Activated CD4-positive, alpha-beta memory T cell treated with anti-CD3 and anti-CD28 coated beads for 36 hours (primary cell): ENCODE results near the gene CACNG4. TPM values are rescaled to one million over a fixed set of nuclear protein-coding genes. Genes with fewer than 3 reads are reported as not detected.

ENCODE experiments used
- CTCF ChIA-PET: fragments of 350-600 bp; sonication (Branson Sonifier 250); formaldehyde crosslinking; loops from one replicate; lab custom pipeline; 2021; ENCODE audit warnings: antibody characterized with exemption, inconsistent platforms; lab: Charles Lee
- POLR2A ChIA-PET: fragments of 350-600 bp; sonication (Branson Sonifier 250); formaldehyde crosslinking; loops from one replicate; lab custom pipeline; 2021; ENCODE audit warnings: antibody characterized with exemption; lab: Charles Lee
- DNase-seq: peaks from one replicate; pipeline ENCODE4 v3.0.0-alpha.2; 2020
- H3K27ac Mint-ChIP-seq: one replicate; pipeline ENCODE4 v1.8.0; 2021; ENCODE audit warnings: mixed read lengths
- H3K27me3 Mint-ChIP-seq: one replicate; pipeline ENCODE4 v1.8.0; 2021; ENCODE audit warnings: mixed read lengths
- H3K36me3 Mint-ChIP-seq: one replicate; pipeline ENCODE4 v1.8.0; 2021; ENCODE audit warnings: mixed read lengths
- H3K4me1 Mint-ChIP-seq: one replicate; pipeline ENCODE4 v1.8.0; 2021; ENCODE audit warnings: low read depth, mixed read lengths
- H3K4me3 Mint-ChIP-seq: one replicate; pipeline ENCODE4 v1.8.0; 2021; ENCODE audit warnings: mild to moderate bottlenecking, mixed read lengths
- H3K9me3 Mint-ChIP-seq: one replicate; pipeline ENCODE4 v1.8.0; 2021; ENCODE audit warnings: mixed read lengths
- intact Hi-C: fragments of 100-400 bp; cut with micrococcal nuclease; formaldehyde crosslinking; loops from one replicate; pipeline ENCODE4 v1.15.1; 2023
- total RNA-seq, 2 experiments: library from RNA; stranded (reverse); gene quantifications; one replicate each; pipeline ENCODE4 v1.2.3, GENCODE V29; 2021

The CACNG4 gene
- total RNA-seq, 2 experiments from 2014 or later: not detected

GRCh38 chr17:66956941-66957340 lies 7.6 kb upstream of the CACNG4 start:
- DNase-seq: no peak
- no peak overlapping the region for H3K27ac Mint-ChIP-seq
- H3K4me1 Mint-ChIP-seq: no peaks in the 10 kb centered on the region
- intact Hi-C loops: no loop called here
- H3K9me3 Mint-ChIP-seq: no peaks in the 10 kb centered on the region
- POLR2A ChIA-PET: no interaction called here
- CTCF ChIA-PET: no interaction called here
- no peaks in the 10 kb centered on the region for H3K36me3 Mint-ChIP-seq
- no peak overlapping the region for H3K4me3 Mint-ChIP-seq
- peaks cover 5% of the 10 kb centered on the region for H3K27me3 Mint-ChIP-seq

- DNase-seq: no peak
- ChIA-PET POLR2A (no interaction called here), CTCF (no interaction called here)
- Mint-ChIP-seq H3K4me1 (no peaks in the 10 kb centered on the region), H3K36me3 (no peaks in the 10 kb centered on the region), H3K4me3 (no peak overlapping the region), H3K9me3 (no peaks in the 10 kb centered on the region), H3K27ac (no peak overlapping the region), H3K27me3 (peaks cover 9% of the 10 kb centered on the region)
- intact Hi-C loops: no loop called here
These were observed 7.2 kb upstream of the CACNG4 start for GRCh38 chr17:66957343-66957742.

- no peak for DNase-seq
- Mint-ChIP-seq H3K9me3 (no peaks in the 10 kb centered on the region), H3K4me1 (no peaks in the 10 kb centered on the region), H3K36me3 (no peaks in the 10 kb centered on the region), H3K4me3 (no peak overlapping the region), H3K27ac (no peak overlapping the region), H3K27me3 (peaks cover 15% of the 10 kb centered on the region)
- ChIA-PET CTCF (no interaction called here), POLR2A (no interaction called here)
- intact Hi-C loops: no loop called here
These were observed 6.4 kb upstream of the CACNG4 start for GRCh38 chr17:66957951-66958579.

- no peak for DNase-seq
- no peak overlapping the region for H3K4me3 Mint-ChIP-seq
- intact Hi-C loops: no loop called here
- ChIA-PET POLR2A (no interaction called here), CTCF (no interaction called here)
- H3K4me1 Mint-ChIP-seq: no peaks in the 10 kb centered on the region
- H3K9me3 Mint-ChIP-seq: no peaks in the 10 kb centered on the region
- peaks cover 27% of the 10 kb centered on the region for H3K27me3 Mint-ChIP-seq
- H3K36me3 Mint-ChIP-seq: no peaks in the 10 kb centered on the region
- no peak overlapping the region for H3K27ac Mint-ChIP-seq
These were observed 4.7 kb upstream of the CACNG4 start for GRCh38 chr17:66959641-66960375.

GRCh38 chr17:66960613-66961012 lies 3.9 kb upstream of the CACNG4 start:
- no peak for DNase-seq
- no peak overlapping the region for H3K4me3 Mint-ChIP-seq

GRCh38 chr17:66963521-66963908 lies 992 bp upstream of the CACNG4 start:
- H3K9me3 Mint-ChIP-seq: no peaks in the 10 kb centered on the region
- H3K27ac Mint-ChIP-seq: no peak overlapping the region
- no peak for DNase-seq
- no peaks in the 10 kb centered on the region for H3K36me3 Mint-ChIP-seq
- H3K4me1 Mint-ChIP-seq: peaks cover 9% of the 10 kb centered on the region
- CTCF ChIA-PET: no interaction called here
- POLR2A ChIA-PET: no interaction called here
- no peak overlapping the region for H3K4me3 Mint-ChIP-seq
- H3K27me3 Mint-ChIP-seq: peaks cover 52% of the 10 kb centered on the region
- intact Hi-C loops: no loop called here

More at GRCh38 chr17:66960613-66961012, 3.9 kb upstream of the CACNG4 start:
- Mint-ChIP-seq H3K36me3 (no peaks in the 10 kb centered on the region), H3K9me3 (no peaks in the 10 kb centered on the region), H3K4me1 (no peaks in the 10 kb centered on the region), H3K27ac (no peak overlapping the region), H3K27me3 (peaks cover 32% of the 10 kb centered on the region)
- ChIA-PET CTCF (no interaction called here), POLR2A (no interaction called here)
- intact Hi-C loops: no loop called here

GRCh38 chr17:66964930-66965800 lies 658 bp downstream of the CACNG4 start:
- peak; percentile 33 for DNase-seq
- peaks cover 9% of the 10 kb centered on the region for H3K4me1 Mint-ChIP-seq
- ChIA-PET CTCF (no interaction called here), POLR2A (no interaction called here)
- H3K27ac Mint-ChIP-seq: no peak overlapping the region
- H3K36me3 Mint-ChIP-seq: no peaks in the 10 kb centered on the region
- peak overlapping the region; percentile 39 for H3K4me3 Mint-ChIP-seq
- intact Hi-C loops: no loop called here
- H3K9me3 Mint-ChIP-seq: no peaks in the 10 kb centered on the region
- H3K27me3 Mint-ChIP-seq: peaks cover 64% of the 10 kb centered on the region

GRCh38 chr17:66965801-66966262 lies 1.3 kb downstream of the CACNG4 start:
- H3K36me3 Mint-ChIP-seq: no peaks in the 10 kb centered on the region
- H3K27ac Mint-ChIP-seq: no peak overlapping the region
- H3K4me1 Mint-ChIP-seq: peaks cover 9% of the 10 kb centered on the region
- no peak for DNase-seq
- H3K9me3 Mint-ChIP-seq: no peaks in the 10 kb centered on the region
- CTCF ChIA-PET: no interaction called here
- POLR2A ChIA-PET: no interaction called here
- peaks cover 70% of the 10 kb centered on the region for H3K27me3 Mint-ChIP-seq
- H3K4me3 Mint-ChIP-seq: peak overlapping the region; percentile 33
- intact Hi-C loops: no loop called here

GRCh38 chr17:66966298-66966697 lies 1.8 kb downstream of the CACNG4 start:
- Mint-ChIP-seq H3K36me3 (no peaks in the 10 kb centered on the region), H3K4me3 (peak overlapping the region; percentile 27), H3K27ac (no peak overlapping the region), H3K27me3 (peaks cover 69% of the 10 kb centered on the region), H3K9me3 (no peaks in the 10 kb centered on the region), H3K4me1 (peaks cover 9% of the 10 kb centered on the region)
- no peak for DNase-seq
- intact Hi-C loops: no loop called here
- ChIA-PET POLR2A (no interaction called here), CTCF (no interaction called here)

GRCh38 chr17:66966704-66967418 lies 2.4 kb downstream of the CACNG4 start:
- Mint-ChIP-seq H3K9me3 (no peaks in the 10 kb centered on the region), H3K27me3 (peaks cover 75% of the 10 kb centered on the region), H3K4me1 (peaks cover 9% of the 10 kb centered on the region), H3K27ac (no peak overlapping the region), H3K4me3 (peak overlapping the region; percentile 27), H3K36me3 (no peaks in the 10 kb centered on the region)
- intact Hi-C loops: no loop called here
- POLR2A ChIA-PET: no interaction called here
- CTCF ChIA-PET: no interaction called here
- DNase-seq: no peak

GRCh38 chr17:66967837-66968543 lies 3.5 kb downstream of the CACNG4 start:
- DNase-seq: no peak
- ChIA-PET CTCF (no interaction called here), POLR2A (no interaction called here)
- Mint-ChIP-seq H3K27ac (no peak overlapping the region), H3K9me3 (no peaks in the 10 kb centered on the region), H3K4me3 (no peak overlapping the region), H3K4me1 (peaks cover 9% of the 10 kb centered on the region), H3K27me3 (peaks cover 67% of the 10 kb centered on the region), H3K36me3 (no peaks in the 10 kb centered on the region)
- intact Hi-C loops: no loop called here
